Stimulated activated naive CD8-positive, alpha-beta T cell treated with anti-CD3 and anti-CD28 coated beads, Interleukin-15, amount 100 ng/mL, for 72 hours (primary cell): ENCODE measurements around the gene MIGA1.
"Not testable (repeated sequence)": the region's sequence is repeated elsewhere in the genome, so short reads cannot be mapped to it uniquely, and the experiment has no call there.

ENCODE experiments used
- ATAC-seq: fragments of 150-1000 bp; cut with Tn5 transposase; 2 replicates; pipeline ENCODE4 v1.10.0; 2021; ENCODE audit warnings: mild to moderate bottlenecking, moderate library complexity
- DNase-seq, 2 donors: peaks; one replicate each; pipeline ENCODE4 v3.0.0; 2021 to 2022
- H3K27ac Mint-ChIP-seq, 2 donors: one replicate each; pipeline ENCODE4 v1.8.0; 2022; ENCODE audit warnings: mild to moderate bottlenecking in 2 of 2, mixed read lengths in 2 of 2, moderate library complexity in 2 of 2
- H3K27me3 Mint-ChIP-seq: one replicate; pipeline ENCODE4 v1.8.0; 2022; ENCODE audit warnings: mixed read lengths
- H3K4me1 Mint-ChIP-seq: one replicate; pipeline ENCODE4 v1.8.0; 2022; ENCODE audit warnings: mild to moderate bottlenecking, mixed read lengths
- H3K4me3 Mint-ChIP-seq, 2 donors: one replicate each; pipeline ENCODE4 v1.8.0; 2022; ENCODE audit warnings: mild to moderate bottlenecking in 2 of 2, mixed read lengths in 2 of 2, moderate library complexity in 1 of 2
- H3K9me3 Mint-ChIP-seq, 2 donors: one replicate each; pipeline ENCODE4 v1.8.0; 2022; ENCODE audit warnings: mixed read lengths in 2 of 2

The MIGA1 gene

DNA sequence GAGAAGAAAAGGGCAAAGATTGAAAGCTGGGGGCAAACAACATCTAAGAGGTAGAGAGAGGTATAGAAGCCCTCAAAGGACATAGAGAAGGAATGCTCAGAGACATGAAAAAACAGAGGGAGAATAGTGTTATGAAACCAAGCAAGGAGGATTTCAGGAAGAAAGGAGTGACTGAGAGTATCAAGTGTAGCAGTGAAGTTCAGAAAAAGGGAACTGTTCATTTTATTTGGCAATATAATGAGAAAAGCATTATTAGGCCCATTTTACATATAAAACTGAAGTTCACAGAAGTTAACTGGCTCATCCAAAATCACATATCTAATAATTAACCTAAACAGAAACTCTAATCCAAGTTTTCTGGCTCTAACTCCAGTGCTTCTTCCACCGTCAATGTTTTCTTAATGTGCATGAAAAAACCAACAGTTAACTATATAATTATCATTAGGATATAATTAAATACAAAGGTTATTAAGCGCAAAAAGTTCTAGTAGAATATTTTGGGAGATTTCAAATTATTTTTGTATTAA is 126.6 kb downstream of the MIGA1 start:
- no peak overlapping the region for H3K27ac Mint-ChIP-seq
- ATAC-seq = no peak

DNA sequence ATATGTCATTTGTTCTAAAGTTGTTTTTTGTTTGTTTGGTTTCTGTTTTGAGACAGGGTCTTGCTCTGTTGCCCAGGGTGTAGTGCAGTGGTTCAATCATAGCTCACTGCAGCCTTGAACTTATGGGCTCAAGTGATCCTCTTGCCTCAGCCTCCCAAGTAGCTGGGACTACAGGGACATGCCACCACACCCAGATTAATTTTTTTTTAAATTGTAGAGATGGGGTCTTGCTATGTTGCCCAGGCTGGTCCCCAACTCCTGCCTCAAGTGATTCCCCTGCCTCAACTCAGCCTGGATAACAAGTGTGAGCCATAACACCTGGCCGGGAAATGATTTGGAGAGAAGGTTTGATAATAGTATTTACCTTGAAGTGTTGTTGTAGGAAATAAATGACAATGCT is 127.2 kb downstream of the MIGA1 start:
- no peak for ATAC-seq
- DNase-seq = no peak
- Mint-ChIP-seq H3K4me3 (no peak overlapping the region), H3K27ac (no peak overlapping the region), H3K4me1 (no peaks in the 10 kb centered on the region), H3K9me3 (no peaks in the 10 kb centered on the region), H3K27me3 (no peaks in the 10 kb centered on the region)

More for the DNA sequence above, 126.6 kb downstream of the MIGA1 start:
- H3K4me3 Mint-ChIP-seq = no peak overlapping the region
- no peaks in the 10 kb centered on the region for H3K4me1 Mint-ChIP-seq
- H3K27me3 Mint-ChIP-seq = no peaks in the 10 kb centered on the region
- H3K9me3 Mint-ChIP-seq = no peaks in the 10 kb centered on the region
- no peak for DNase-seq

DNA sequence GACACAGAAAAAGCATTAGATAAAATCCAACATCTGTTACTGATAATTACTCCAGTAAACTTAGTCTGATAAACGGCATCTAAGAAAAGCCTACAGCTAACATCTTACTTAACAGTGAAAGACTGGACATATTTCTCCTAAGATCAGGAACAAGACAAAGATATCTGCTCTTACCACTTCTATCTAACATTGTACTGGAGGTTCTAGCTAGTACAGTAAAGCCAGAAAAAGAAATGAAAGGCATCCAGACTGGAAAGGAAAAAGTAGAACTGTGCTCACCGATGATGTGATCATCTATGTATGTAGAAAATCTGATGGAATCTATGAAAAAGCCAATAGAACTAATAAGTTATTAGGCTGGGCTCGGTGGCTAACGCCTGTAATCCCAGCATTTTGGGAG is 130.7 kb downstream of the MIGA1 start:
- ATAC-seq = no peak
- no peak overlapping the region for H3K4me3 Mint-ChIP-seq

DNA sequence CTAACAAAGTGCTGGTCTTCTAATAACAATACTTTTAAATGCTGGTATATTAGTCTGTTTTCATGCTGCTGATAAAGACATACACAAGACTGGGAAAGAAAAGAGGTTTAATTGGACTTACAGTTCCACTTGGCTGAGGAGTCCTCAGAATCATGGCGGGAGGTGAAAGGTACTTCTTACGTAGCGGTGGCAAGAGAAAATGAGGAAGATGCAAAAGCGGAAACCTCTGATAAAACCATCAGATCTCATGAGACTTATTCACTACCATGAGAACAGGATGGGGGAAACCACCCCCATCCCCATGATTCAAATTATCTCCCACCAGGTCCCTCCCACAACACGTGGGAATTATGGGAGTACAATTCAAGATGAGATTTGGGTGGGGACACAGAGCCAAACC is 139.5 kb downstream of the MIGA1 start:
- H3K27ac Mint-ChIP-seq, H3K4me3 Mint-ChIP-seq, H3K27me3 Mint-ChIP-seq, H3K4me1 Mint-ChIP-seq, H3K9me3 Mint-ChIP-seq, ATAC-seq, DNase-seq: not testable (repeated sequence)

More for the DNA sequence above, 130.7 kb downstream of the MIGA1 start:
- DNase-seq = no peak
- no peaks in the 10 kb centered on the region for H3K9me3 Mint-ChIP-seq
- H3K27me3 Mint-ChIP-seq = no peaks in the 10 kb centered on the region
- no peak overlapping the region for H3K27ac Mint-ChIP-seq
- no peaks in the 10 kb centered on the region for H3K4me1 Mint-ChIP-seq

- H3K27me3 Mint-ChIP-seq = no peaks in the 10 kb centered on the region
- no peak overlapping the region for H3K4me3 Mint-ChIP-seq
- ATAC-seq = no peak
- DNase-seq = no peak
- no peak overlapping the region for H3K27ac Mint-ChIP-seq
- H3K4me1 Mint-ChIP-seq = peaks cover 6% of the 10 kb centered on the region
- no peaks in the 10 kb centered on the region for H3K9me3 Mint-ChIP-seq
These were observed 146.1 kb downstream of the MIGA1 start for GRCh38 chr1:77925518-77925917.

GRCh38 chr1:77925956-77926355 is 146.5 kb downstream of the MIGA1 start:
- Mint-ChIP-seq H3K4me1 (peaks cover 6% of the 10 kb centered on the region), H3K9me3 (no peaks in the 10 kb centered on the region), H3K27ac (no peak overlapping the region), H3K4me3 (no peak overlapping the region), H3K27me3 (no peaks in the 10 kb centered on the region)
- ATAC-seq (no peak), DNase-seq (no peak)

DNA sequence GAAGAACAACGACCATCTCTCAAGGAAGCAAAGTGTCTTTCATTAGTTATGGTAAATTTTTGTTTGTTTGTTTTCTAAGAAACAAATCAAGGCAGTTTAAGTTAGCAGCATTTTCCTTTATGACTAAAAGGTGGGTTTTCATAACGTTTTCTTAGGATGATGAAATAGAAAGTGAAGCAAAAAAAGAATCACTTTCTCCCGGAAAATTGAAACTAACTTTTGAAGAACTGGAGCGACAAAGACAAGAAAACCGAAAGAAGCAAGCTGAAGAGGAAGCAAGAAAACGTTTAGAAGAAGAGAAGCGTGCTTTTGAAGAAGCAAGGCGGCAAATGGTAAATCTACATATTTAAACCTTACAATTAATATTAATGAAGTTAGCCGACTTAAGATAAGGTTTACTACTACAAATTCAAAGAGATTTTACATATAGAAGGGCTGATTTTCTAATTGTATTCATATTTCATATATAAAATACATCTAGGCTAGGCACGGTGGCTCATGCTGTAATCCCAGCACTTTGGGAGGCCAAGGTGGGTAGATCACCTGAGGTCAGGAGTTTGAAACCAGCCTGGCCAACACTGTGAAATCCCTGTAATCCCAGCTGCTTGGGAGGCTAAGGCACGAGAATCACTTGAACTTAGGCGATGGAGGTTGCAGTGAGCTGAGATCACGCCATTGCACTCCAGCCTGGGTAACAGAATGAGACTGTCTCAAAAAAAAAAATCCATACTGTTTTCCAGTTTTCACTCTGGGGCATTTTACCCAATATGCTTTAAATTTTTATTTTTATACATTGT is 147.3 kb downstream of the MIGA1 start:
- Mint-ChIP-seq H3K4me3 (peak overlapping the region; percentile 61 to 69), H3K4me1 (peaks cover 6% of the 10 kb centered on the region), H3K27ac (peak overlapping the region; percentile 77 to 86), H3K9me3 (no peaks in the 10 kb centered on the region), H3K27me3 (no peaks in the 10 kb centered on the region)
- no peak for DNase-seq
- ATAC-seq = no peak

- Mint-ChIP-seq H3K27ac (no peak overlapping the region), H3K4me1 (peaks cover 6% of the 10 kb centered on the region), H3K4me3 (peak overlapping the region; percentile 49 to 57), H3K9me3 (no peaks in the 10 kb centered on the region), H3K27me3 (no peaks in the 10 kb centered on the region)
- DNase-seq = no peak
- ATAC-seq = no peak
These were observed 148.0 kb downstream of the MIGA1 start for GRCh38 chr1:77927414-77927813.
